ENCODE measurements around the gene FARS2.

DNA sequence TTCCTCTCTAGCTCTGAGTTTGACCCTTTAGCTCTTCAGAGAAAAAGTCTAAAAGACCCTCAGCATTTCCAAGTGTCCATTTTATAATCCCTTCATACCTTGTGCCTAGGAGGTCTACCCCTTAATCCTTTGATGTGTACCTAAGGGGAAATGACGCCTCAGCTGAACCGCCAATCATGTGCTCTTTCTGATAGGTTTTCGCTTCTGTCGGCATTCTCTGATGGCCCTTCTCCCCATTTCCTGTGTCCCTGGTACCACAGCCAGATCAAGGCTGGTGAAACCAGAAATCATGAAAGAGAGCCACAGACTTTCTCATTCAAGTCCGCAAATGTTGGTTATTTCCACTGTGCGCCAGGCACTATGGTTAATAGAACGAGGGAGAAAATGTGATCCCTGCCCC, 333.9 kb downstream of the FARS2 start:
- TF ChIP-seq, protein P1, sequence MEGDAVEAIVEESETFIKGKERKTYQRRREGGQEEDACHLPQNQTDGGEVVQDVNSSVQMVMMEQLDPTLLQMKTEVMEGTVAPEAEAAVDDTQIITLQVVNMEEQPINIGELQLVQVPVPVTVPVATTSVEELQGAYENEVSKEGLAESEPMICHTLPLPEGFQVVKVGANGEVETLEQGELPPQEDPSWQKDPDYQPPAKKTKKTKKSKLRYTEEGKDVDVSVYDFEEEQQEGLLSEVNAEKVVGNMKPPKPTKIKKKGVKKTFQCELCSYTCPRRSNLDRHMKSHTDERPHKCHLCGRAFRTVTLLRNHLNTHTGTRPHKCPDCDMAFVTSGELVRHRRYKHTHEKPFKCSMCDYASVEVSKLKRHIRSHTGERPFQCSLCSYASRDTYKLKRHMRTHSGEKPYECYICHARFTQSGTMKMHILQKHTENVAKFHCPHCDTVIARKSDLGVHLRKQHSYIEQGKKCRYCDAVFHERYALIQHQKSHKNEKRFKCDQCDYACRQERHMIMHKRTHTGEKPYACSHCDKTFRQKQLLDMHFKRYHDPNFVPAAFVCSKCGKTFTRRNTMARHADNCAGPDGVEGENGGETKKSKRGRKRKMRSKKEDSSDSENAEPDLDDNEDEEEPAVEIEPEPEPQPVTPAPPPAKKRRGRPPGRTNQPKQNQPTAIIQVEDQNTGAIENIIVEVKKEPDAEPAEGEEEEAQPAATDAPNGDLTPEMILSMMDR (optimal IDR thresholded peaks at IDR 0.05 in 1 of 3, IDR thresholded peaks at IDR 0.05 in 1 of 3, conservative IDR thresholded peaks at IDR 0.05 in 1 of 3; ENCODE audit: extremely low read depth in 1 of 3, insufficient read depth in 2 of 3, low read length in 3 of 3): no peak
- no peak for TF ChIP-seq EZH2 (IDR thresholded peaks at IDR 0.05; ENCODE audit: low read length)
